Measurements from ENCODE around the gene TMEM243. TPM values are rescaled to one million over a fixed set of nuclear protein-coding genes. Genes with fewer than 3 reads are reported as not detected.
"Not testable (repeated sequence)": the region's sequence is repeated elsewhere in the genome, so short reads cannot be mapped to it uniquely, and the experiment has no call there.

Gene TMEM243
- total and polyA plus RNA-seq, 3 experiments from 2014 or later: 62.9 to 73.3 (median 67.4) TPM

- ChIA-PET CTCF (no interaction called here), POLR2A (no interaction called here)
- Histone ChIP-seq H3K4me3 (ENCODE audit: low read length) (no peak overlapping the region), H3K27me3 (ENCODE audit: insufficient read depth, low read length, poor library complexity, severe bottlenecking) (no peaks in the 10 kb centered on the region), H3K9me3 (ENCODE audit: low read length) (peaks cover 14% of the 10 kb centered on the region), H3K4me1 (ENCODE audit: insufficient read depth, low read length) (peaks cover 60% of the 10 kb centered on the region), H3K36me3 (ENCODE audit: insufficient read depth, low read length) (peaks cover 4% of the 10 kb centered on the region), H3K27ac (ENCODE audit: low read depth, low read length) (no peak overlapping the region)
- Mint-ChIP-seq H3K4me3 (peak overlapping the region in 6 of 7 donors; percentile 2 to 55 (median 39)), H3K4me1 (peaks cover 77 to 85% (median 85%) of the 10 kb centered on the region in 3 donors), H3K36me3 (peaks cover 20 to 39% (median 26%) of the 10 kb centered on the region in 3 donors), H3K9me3 (peaks cover 12 to 19% (median 14%) of the 10 kb centered on the region in 5 donors), H3K27me3 (no peaks in the 10 kb centered on the region), H3K27ac (peak overlapping the region; percentile 29 to 95 (median 78))
- DNase-seq: no peak
Measured at GRCh38 chr7:87209295-87209924, 10.1 kb downstream of the TMEM243 start.

GRCh38 chr7:87206361-87206760 lies 13.2 kb downstream of the TMEM243 start:
- H3K4me3 ChIP-seq (ENCODE audit: low read length): no peak overlapping the region
- peak overlapping the region in 4 of 8 donors; percentile 7 to 89 (median 44) for H3K27ac Mint-ChIP-seq
- H3K9me3 ChIP-seq (ENCODE audit: low read length): peaks cover 14% of the 10 kb centered on the region
- ChIA-PET POLR2A (no interaction called here), CTCF (no interaction called here)
- H3K4me3 Mint-ChIP-seq: peak overlapping the region in 2 of 7 donors; percentile 17 to 42
- H3K36me3 Mint-ChIP-seq: peaks cover 31 to 49% (median 37%) of the 10 kb centered on the region in 3 donors
- no peaks in the 10 kb centered on the region for H3K27me3 ChIP-seq (ENCODE audit: insufficient read depth, low read length, poor library complexity, severe bottlenecking)
- no peak overlapping the region for H3K27ac ChIP-seq (ENCODE audit: low read depth, low read length)
- H3K4me1 ChIP-seq (ENCODE audit: insufficient read depth, low read length): peaks cover 50% of the 10 kb centered on the region
- H3K4me1 Mint-ChIP-seq: peaks cover 73 to 83% (median 82%) of the 10 kb centered on the region in 3 donors
- peaks cover 4% of the 10 kb centered on the region for H3K36me3 ChIP-seq (ENCODE audit: insufficient read depth, low read length)
- no peaks in the 10 kb centered on the region for H3K27me3 Mint-ChIP-seq
- no peak for DNase-seq
- peaks cover 18 to 27% (median 22%) of the 10 kb centered on the region in 5 donors for H3K9me3 Mint-ChIP-seq

- POLR2A ChIA-PET; H3K27ac ChIP-seq (ENCODE audit: low read depth, low read length); CTCF ChIA-PET; DNase-seq; H3K27me3 Mint-ChIP-seq; H3K36me3 ChIP-seq (ENCODE audit: insufficient read depth, low read length); H3K27me3 ChIP-seq (ENCODE audit: insufficient read depth, low read length, poor library complexity, severe bottlenecking); H3K4me3 ChIP-seq (ENCODE audit: low read length): not testable (repeated sequence)
- H3K4me3 Mint-ChIP-seq: peak overlapping the region in 2 of 7 donors; percentile 13 to 16
- H3K9me3 Mint-ChIP-seq: peaks cover 18 to 27% (median 22%) of the 10 kb centered on the region in 5 donors
- H3K27ac Mint-ChIP-seq: peak overlapping the region in 4 of 8 donors; percentile 2 to 76 (median 68)
- H3K9me3 ChIP-seq (ENCODE audit: low read length): peaks cover 14% of the 10 kb centered on the region
- H3K4me1 Mint-ChIP-seq: peaks cover 71 to 83% (median 82%) of the 10 kb centered on the region in 3 donors
- peaks cover 50% of the 10 kb centered on the region for H3K4me1 ChIP-seq (ENCODE audit: insufficient read depth, low read length)
- peaks cover 31 to 47% (median 37%) of the 10 kb centered on the region in 3 donors for H3K36me3 Mint-ChIP-seq
Measured at GRCh38 chr7:87205701-87206100, 13.8 kb downstream of the TMEM243 start.

GRCh38 chr7:87204933-87205332 lies 14.6 kb downstream of the TMEM243 start:
- ChIA-PET CTCF (no interaction called here), POLR2A (no interaction called here)
- Mint-ChIP-seq H3K27ac (peak overlapping the region in 3 of 8 donors; percentile 41 to 75 (median 70)), H3K27me3 (no peaks in the 10 kb centered on the region), H3K36me3 (peaks cover 31 to 49% (median 37%) of the 10 kb centered on the region in 3 donors), H3K4me3 (peak overlapping the region in 1 of 7 donors; percentile 16), H3K4me1 (peaks cover 72 to 83% (median 82%) of the 10 kb centered on the region in 3 donors), H3K9me3 (peaks cover 18 to 27% (median 22%) of the 10 kb centered on the region in 5 donors)
- no peak for DNase-seq
- Histone ChIP-seq H3K9me3 (ENCODE audit: low read length) (peaks cover 14% of the 10 kb centered on the region), H3K4me3 (ENCODE audit: low read length) (no peak overlapping the region), H3K27ac (ENCODE audit: low read depth, low read length) (no peak overlapping the region), H3K4me1 (ENCODE audit: insufficient read depth, low read length) (peaks cover 50% of the 10 kb centered on the region), H3K27me3 (ENCODE audit: insufficient read depth, low read length, poor library complexity, severe bottlenecking) (no peaks in the 10 kb centered on the region), H3K36me3 (ENCODE audit: insufficient read depth, low read length) (peaks cover 4% of the 10 kb centered on the region)

GRCh38 chr7:87203929-87204328 lies 15.6 kb downstream of the TMEM243 start:
- H3K9me3 ChIP-seq (ENCODE audit: low read length): peaks cover 14% of the 10 kb centered on the region
- H3K4me1 Mint-ChIP-seq: peaks cover 73 to 83% (median 82%) of the 10 kb centered on the region in 3 donors
- CTCF ChIA-PET: interaction anchor here (1.2 kb wide), 1 partner anchor 54 kb away, joined by 3 read pairs; no protein-coding TSS in a partner anchor
- not testable (repeated sequence) for H3K27ac ChIP-seq (ENCODE audit: low read depth, low read length); H3K4me3 ChIP-seq (ENCODE audit: low read length); H3K36me3 ChIP-seq (ENCODE audit: insufficient read depth, low read length); DNase-seq; H3K27me3 Mint-ChIP-seq; H3K27me3 ChIP-seq (ENCODE audit: insufficient read depth, low read length, poor library complexity, severe bottlenecking)
- H3K9me3 Mint-ChIP-seq: peaks cover 18 to 27% (median 22%) of the 10 kb centered on the region in 5 donors
- H3K4me3 Mint-ChIP-seq: peak overlapping the region in 1 of 7 donors; percentile 44
- H3K27ac Mint-ChIP-seq: peak overlapping the region in 6 of 8 donors; percentile 11 to 82 (median 30)
- H3K36me3 Mint-ChIP-seq: peaks cover 31 to 56% (median 34%) of the 10 kb centered on the region in 3 donors
- POLR2A ChIA-PET: interaction anchor here (0.7 to 1.4 kb wide), 3 partner anchors 9 to 47 kb away, joined by 3 to 8 read pairs (median 5); no protein-coding TSS in a partner anchor
- H3K4me1 ChIP-seq (ENCODE audit: insufficient read depth, low read length): peaks cover 47% of the 10 kb centered on the region

GRCh38 chr7:87202705-87203104 lies 16.8 kb downstream of the TMEM243 start:
- Mint-ChIP-seq H3K27ac (peak overlapping the region in 7 of 8 donors; percentile 12 to 82 (median 48)), H3K27me3 (no peaks in the 10 kb centered on the region), H3K9me3 (peaks cover 18 to 26% (median 22%) of the 10 kb centered on the region in 5 donors), H3K4me3 (no peak overlapping the region), H3K4me1 (peaks cover 69 to 82% (median 80%) of the 10 kb centered on the region in 3 donors), H3K36me3 (peaks cover 26 to 58% (median 27%) of the 10 kb centered on the region in 3 donors)
- POLR2A ChIA-PET: interaction anchor here (0.6 to 1.4 kb wide), 2 partner anchors 10 to 53 kb away, joined by 3 to 8 read pairs; no protein-coding TSS in a partner anchor
- peaks cover 40% of the 10 kb centered on the region for H3K4me1 ChIP-seq (ENCODE audit: insufficient read depth, low read length)
- no peak for DNase-seq
- H3K9me3 ChIP-seq (ENCODE audit: low read length): peaks cover 14% of the 10 kb centered on the region
- H3K36me3 ChIP-seq (ENCODE audit: insufficient read depth, low read length): peaks cover 11% of the 10 kb centered on the region
- no peak overlapping the region for H3K4me3 ChIP-seq (ENCODE audit: low read length)
- H3K27ac ChIP-seq (ENCODE audit: low read depth, low read length): no peak overlapping the region
- CTCF ChIA-PET: no interaction called here
- H3K27me3 ChIP-seq (ENCODE audit: insufficient read depth, low read length, poor library complexity, severe bottlenecking): no peaks in the 10 kb centered on the region

GRCh38 chr7:87202208-87202607 lies 17.3 kb downstream of the TMEM243 start:
- Mint-ChIP-seq H3K9me3 (peaks cover 18 to 25% (median 22%) of the 10 kb centered on the region in 5 donors), H3K27me3 (no peaks in the 10 kb centered on the region), H3K4me1 (peaks cover 68 to 81% (median 79%) of the 10 kb centered on the region in 3 donors), H3K36me3 (peaks cover 24 to 61% (median 26%) of the 10 kb centered on the region in 3 donors), H3K27ac (peak overlapping the region in 7 of 8 donors; percentile 26 to 87 (median 81)), H3K4me3 (peak overlapping the region in 2 of 7 donors; percentile 4 to 16)
- ChIA-PET CTCF (no interaction called here), POLR2A (interaction anchor here (0.6 to 1.4 kb wide), 4 partner anchors 11 to 52 kb away, joined by 3 to 8 read pairs (median 4); partner anchors contain the start of gene TMEM243)
- peaks cover 40% of the 10 kb centered on the region for H3K4me1 ChIP-seq (ENCODE audit: insufficient read depth, low read length)
- peaks cover 14% of the 10 kb centered on the region for H3K9me3 ChIP-seq (ENCODE audit: low read length)
- DNase-seq: no peak
- H3K27ac ChIP-seq (ENCODE audit: low read depth, low read length): no peak overlapping the region
- H3K27me3 ChIP-seq (ENCODE audit: insufficient read depth, low read length, poor library complexity, severe bottlenecking): no peaks in the 10 kb centered on the region
- no peak overlapping the region for H3K4me3 ChIP-seq (ENCODE audit: low read length)
- H3K36me3 ChIP-seq (ENCODE audit: insufficient read depth, low read length): peaks cover 13% of the 10 kb centered on the region
